ENCODE data around the gene HYLS1. TPM values are rescaled to one million over a fixed set of nuclear protein-coding genes. Genes with fewer than 3 reads are reported as not detected.

The HYLS1 gene
- total RNA-seq, 6 experiments from 2014 or later = 5.7 to 13.5 (median 12.7) TPM

DNA sequence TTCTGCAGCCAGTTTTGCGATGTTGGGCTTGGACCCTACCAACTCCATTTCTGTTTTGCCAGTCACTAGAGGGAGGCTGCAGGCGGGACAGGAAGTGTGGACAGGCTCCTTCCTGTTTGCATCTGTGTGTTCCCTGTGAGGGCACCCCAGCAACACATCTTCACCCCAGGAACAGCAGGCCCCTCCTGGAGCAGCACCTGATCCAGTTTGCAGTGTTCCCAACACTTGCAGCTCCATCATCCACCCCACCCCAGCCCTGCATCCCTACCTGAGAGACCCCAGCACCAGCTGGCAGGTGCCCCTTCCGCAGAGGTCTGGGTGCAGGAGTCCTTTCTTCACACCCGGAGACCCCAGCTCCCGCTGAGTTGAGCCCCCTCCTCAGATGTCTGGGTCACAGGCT lies 51.0 kb downstream of the HYLS1 start:
- Mint-ChIP-seq H3K4me1 (ENCODE audit: low read depth) (0 out of 2 replicates have a peak, but pooled peaks cover 5% of the 10 kb centered on the region), H3K27ac (no peak overlapping the region), H3K4me3 (peak overlapping the region; percentile 25; the same call in 1 of the 2 replicates), H3K27me3 (ENCODE audit: insufficient read depth) (peaks cover 17% of the 10 kb centered on the region), H3K9me3 (no peaks in the 10 kb centered on the region), H3K36me3 (ENCODE audit: low read depth) (no peaks in the 10 kb centered on the region)
- no peak for DNase-seq
- TF ChIP-seq, protein P1, sequence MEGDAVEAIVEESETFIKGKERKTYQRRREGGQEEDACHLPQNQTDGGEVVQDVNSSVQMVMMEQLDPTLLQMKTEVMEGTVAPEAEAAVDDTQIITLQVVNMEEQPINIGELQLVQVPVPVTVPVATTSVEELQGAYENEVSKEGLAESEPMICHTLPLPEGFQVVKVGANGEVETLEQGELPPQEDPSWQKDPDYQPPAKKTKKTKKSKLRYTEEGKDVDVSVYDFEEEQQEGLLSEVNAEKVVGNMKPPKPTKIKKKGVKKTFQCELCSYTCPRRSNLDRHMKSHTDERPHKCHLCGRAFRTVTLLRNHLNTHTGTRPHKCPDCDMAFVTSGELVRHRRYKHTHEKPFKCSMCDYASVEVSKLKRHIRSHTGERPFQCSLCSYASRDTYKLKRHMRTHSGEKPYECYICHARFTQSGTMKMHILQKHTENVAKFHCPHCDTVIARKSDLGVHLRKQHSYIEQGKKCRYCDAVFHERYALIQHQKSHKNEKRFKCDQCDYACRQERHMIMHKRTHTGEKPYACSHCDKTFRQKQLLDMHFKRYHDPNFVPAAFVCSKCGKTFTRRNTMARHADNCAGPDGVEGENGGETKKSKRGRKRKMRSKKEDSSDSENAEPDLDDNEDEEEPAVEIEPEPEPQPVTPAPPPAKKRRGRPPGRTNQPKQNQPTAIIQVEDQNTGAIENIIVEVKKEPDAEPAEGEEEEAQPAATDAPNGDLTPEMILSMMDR (IDR thresholded peaks at IDR 0.05) = no peak

DNA sequence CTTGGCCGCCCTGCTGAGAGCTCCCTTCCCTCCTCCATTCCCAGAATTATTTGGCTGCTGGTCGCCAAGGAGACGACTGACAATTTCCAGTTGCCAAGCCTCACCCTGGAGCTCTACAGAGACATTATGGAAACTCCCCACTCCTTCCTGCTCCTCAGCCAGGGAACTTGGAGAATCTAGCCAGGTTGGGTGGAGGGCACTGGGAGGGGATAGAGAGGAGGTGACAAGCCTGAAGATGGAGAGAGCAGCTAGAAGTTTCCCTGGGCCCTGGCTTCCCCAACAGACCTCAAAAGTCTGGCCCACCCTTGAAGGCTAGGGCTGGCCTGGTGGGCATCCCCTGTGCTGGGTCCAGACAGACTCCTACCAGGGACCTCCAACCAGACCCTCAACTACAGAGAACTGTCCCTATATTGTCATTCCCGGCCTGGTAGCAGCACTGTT lies 51.6 kb downstream of the HYLS1 start:
- no peaks in the 10 kb centered on the region for H3K36me3 Mint-ChIP-seq (ENCODE audit: low read depth)

DNA sequence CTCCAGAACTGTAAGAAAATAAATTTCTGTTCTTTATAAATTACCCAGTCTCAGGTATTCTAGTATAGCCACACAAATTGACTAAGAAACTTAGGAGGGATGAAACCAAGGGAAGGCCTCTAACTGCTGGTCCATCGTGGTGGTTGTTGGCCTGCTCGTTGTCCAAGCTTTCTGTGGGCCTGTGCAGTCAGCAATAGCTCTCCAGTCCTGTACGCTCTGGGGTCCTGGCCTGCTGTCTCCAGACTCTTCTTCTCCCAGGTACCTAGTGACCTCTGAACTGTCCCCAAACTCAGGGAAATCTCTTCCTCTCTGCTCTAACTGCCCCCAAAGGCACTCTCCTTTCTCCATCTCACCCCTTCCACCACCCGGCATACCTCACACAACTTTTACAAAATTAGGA lies 52.7 kb downstream of the HYLS1 start:
- no peaks in the 10 kb centered on the region for H3K9me3 Mint-ChIP-seq
- DNase-seq = no peak
- no peak overlapping the region for H3K4me3 Mint-ChIP-seq
- H3K27me3 Mint-ChIP-seq (ENCODE audit: insufficient read depth) = peaks cover 29% of the 10 kb centered on the region
- H3K36me3 Mint-ChIP-seq (ENCODE audit: low read depth) = no peaks in the 10 kb centered on the region
- H3K4me1 Mint-ChIP-seq (ENCODE audit: low read depth) = 0 out of 2 replicates have a peak, but pooled peaks cover 5% of the 10 kb centered on the region
- no peak overlapping the region for H3K27ac Mint-ChIP-seq
- TF ChIP-seq, protein P1 (IDR thresholded peaks at IDR 0.05) = no peak

More for the DNA sequence above, 51.6 kb downstream of the HYLS1 start:
- TF ChIP-seq, protein P1 (IDR thresholded peaks at IDR 0.05) = no peak
- peaks cover 23% of the 10 kb centered on the region for H3K27me3 Mint-ChIP-seq (ENCODE audit: insufficient read depth)
- H3K4me1 Mint-ChIP-seq (ENCODE audit: low read depth) = 0 out of 2 replicates have a peak, but pooled peaks cover 5% of the 10 kb centered on the region
- H3K4me3 Mint-ChIP-seq = no peak overlapping the region
- H3K9me3 Mint-ChIP-seq = no peaks in the 10 kb centered on the region
- H3K27ac Mint-ChIP-seq = no peak overlapping the region
- DNase-seq = no peak

DNA sequence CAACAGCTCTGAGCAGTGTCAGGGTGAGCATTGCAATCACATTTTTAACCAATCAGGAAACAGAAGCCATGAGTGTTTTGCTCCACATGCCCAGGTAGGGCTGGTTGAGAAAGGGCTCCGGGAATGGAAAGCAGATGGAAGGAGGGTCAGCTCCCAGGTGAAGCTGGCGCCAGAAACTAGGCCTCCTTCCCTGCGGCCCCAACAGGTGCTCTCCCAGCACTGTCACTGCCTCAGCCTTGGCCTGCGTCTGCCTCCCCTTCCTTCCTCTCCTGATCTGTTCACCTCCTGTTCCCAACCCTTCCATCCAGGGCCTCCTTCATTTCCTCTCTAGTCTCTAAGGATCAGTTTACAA lies 53.8 kb downstream of the HYLS1 start:
- TF ChIP-seq, protein P1 (IDR thresholded peaks at IDR 0.05) = no peak
- no peak overlapping the region for H3K27ac Mint-ChIP-seq
- 0 out of 2 replicates have a peak, but pooled peaks cover 5% of the 10 kb centered on the region for H3K4me1 Mint-ChIP-seq (ENCODE audit: low read depth)
- DNase-seq = no peak
- no peaks in the 10 kb centered on the region for H3K36me3 Mint-ChIP-seq (ENCODE audit: low read depth)
- no peak overlapping the region for H3K4me3 Mint-ChIP-seq
- no peaks in the 10 kb centered on the region for H3K9me3 Mint-ChIP-seq
- H3K27me3 Mint-ChIP-seq (ENCODE audit: insufficient read depth) = peaks cover 29% of the 10 kb centered on the region

DNA sequence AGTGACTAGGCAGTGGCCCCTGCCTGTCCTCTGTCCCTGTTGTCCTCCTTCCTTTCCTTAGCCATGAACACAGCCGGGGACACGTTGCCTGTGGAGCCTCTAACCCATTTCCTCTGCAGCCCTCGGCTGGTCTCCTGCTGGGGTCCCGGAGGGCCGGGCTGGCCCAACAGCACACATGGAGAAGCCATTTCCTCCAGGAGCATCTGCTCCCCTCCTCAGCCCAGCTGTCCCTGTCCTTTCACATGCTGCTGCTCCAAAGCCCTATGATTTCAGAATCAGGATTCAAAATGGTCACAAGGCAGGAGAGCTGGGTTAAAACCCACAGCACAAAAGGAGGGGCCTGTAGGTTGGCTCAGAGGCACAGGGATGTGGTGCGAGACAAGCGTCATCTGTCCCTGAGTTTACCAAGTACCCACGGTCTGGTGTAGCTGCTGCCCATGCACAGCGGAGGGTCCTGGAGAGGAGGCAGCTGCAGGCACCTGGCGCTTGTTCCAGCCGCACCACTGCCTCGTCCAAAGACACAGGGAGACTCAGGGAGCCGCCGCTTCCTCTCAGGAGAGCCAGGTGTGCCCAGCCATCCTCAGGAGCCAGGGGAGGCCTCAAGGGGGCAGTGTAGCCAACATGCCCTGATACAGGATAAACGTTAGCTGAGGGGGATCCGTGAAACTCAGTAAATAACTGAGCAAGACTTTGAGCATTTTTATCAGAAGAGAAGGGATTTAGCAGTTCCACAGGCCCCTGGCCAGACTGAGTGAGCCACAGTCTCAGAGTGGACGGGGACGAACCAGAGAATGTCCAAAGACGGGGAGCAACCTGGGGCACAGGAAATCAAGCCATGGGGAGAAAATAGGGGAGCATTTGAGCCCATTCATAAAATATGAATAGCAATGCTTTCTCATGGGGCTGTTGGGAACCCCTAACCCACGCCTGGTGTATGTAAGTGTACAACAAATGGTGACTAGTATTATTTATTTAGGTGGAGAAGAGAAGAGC lies 54.4 kb downstream of the HYLS1 start:
- no peak for DNase-seq
- H3K4me1 Mint-ChIP-seq (ENCODE audit: low read depth) = 0 out of 2 replicates have a peak, but pooled peaks cover 5% of the 10 kb centered on the region
- no peak overlapping the region for H3K27ac Mint-ChIP-seq
- TF ChIP-seq, protein P1 (IDR thresholded peaks at IDR 0.05) = peak; percentile 75
- no peaks in the 10 kb centered on the region for H3K36me3 Mint-ChIP-seq (ENCODE audit: low read depth)
- peaks cover 26% of the 10 kb centered on the region for H3K27me3 Mint-ChIP-seq (ENCODE audit: insufficient read depth)
- H3K4me3 Mint-ChIP-seq = no peak overlapping the region
- H3K9me3 Mint-ChIP-seq = no peaks in the 10 kb centered on the region

Measured in HFFc6 (cell line).